ENCODE measurements around the gene COBL.

GRCh38 chr7:51209426-51209825 lies 107.2 kb downstream of the COBL start:
- no peak for TF ChIP-seq CTCF (IDR thresholded peaks at IDR 0.05)
- TF ChIP-seq POLR2A (IDR thresholded peaks at IDR 0.05) = no peak

All from uterus (tissue), 2 donors.